NK-92 (cell line): ENCODE results near the gene EXOC1.
"Not testable (repeated sequence)": the region's sequence is repeated elsewhere in the genome, so short reads cannot be mapped to it uniquely, and the experiment has no call there.

ENCODE experiments used
- DNase-seq: peaks from one replicate; lab custom pipeline; 2025; ENCODE audit not compliant: unreplicated experiment; lab: John Stamatoyannopoulos, UW

EXOC1 gene

GRCh38 chr4:55906323-55906722 is 52.9 kb downstream of the EXOC1 start:
- DNase-seq = no peak

GRCh38 chr4:55906989-55907388 is 53.5 kb downstream of the EXOC1 start:
- no peak for DNase-seq

- DNase-seq = no peak
Observed at GRCh38 chr4:55907469-55907868, 54.0 kb downstream of the EXOC1 start.

GRCh38 chr4:55910140-55910539 is 56.7 kb downstream of the EXOC1 start:
- DNase-seq = no peak

GRCh38 chr4:55912249-55912648 is 58.8 kb downstream of the EXOC1 start:
- DNase-seq = no peak

GRCh38 chr4:55920571-55920970 is 67.1 kb downstream of the EXOC1 start:
- no peak for DNase-seq

GRCh38 chr4:55921093-55921492 is 67.6 kb downstream of the EXOC1 start:
- DNase-seq = no peak

- DNase-seq = no peak
Observed at GRCh38 chr4:55925241-55925640, 71.8 kb downstream of the EXOC1 start.

- DNase-seq = no peak
Observed at GRCh38 chr4:55926610-55927009, 73.2 kb downstream of the EXOC1 start.

GRCh38 chr4:55927803-55928437 is 74.5 kb downstream of the EXOC1 start:
- DNase-seq = no peak

GRCh38 chr4:55928846-55929245 is 75.4 kb downstream of the EXOC1 start:
- no peak for DNase-seq

GRCh38 chr4:55931043-55931442 is 77.6 kb downstream of the EXOC1 start:
- no peak for DNase-seq

- no peak for DNase-seq
Observed at GRCh38 chr4:55931833-55932232, 78.4 kb downstream of the EXOC1 start.

- no peak for DNase-seq
Observed at GRCh38 chr4:55932511-55932910, 79.1 kb downstream of the EXOC1 start.

GRCh38 chr4:55933611-55934010 is 80.2 kb downstream of the EXOC1 start:
- DNase-seq = no peak

- not testable (repeated sequence) for DNase-seq
Observed at GRCh38 chr4:55935907-55936306, 82.5 kb downstream of the EXOC1 start.

- no peak for DNase-seq
Observed at GRCh38 chr4:55938481-55938880, 85.0 kb downstream of the EXOC1 start.

GRCh38 chr4:55939421-55939820 is 86.0 kb downstream of the EXOC1 start:
- DNase-seq = no peak

- DNase-seq = no peak
Observed at GRCh38 chr4:55941881-55942396, 88.5 kb downstream of the EXOC1 start.

GRCh38 chr4:55947254-55947882 is 93.9 kb downstream of the EXOC1 start:
- no peak for DNase-seq

GRCh38 chr4:55947912-55948725 is 94.7 kb downstream of the EXOC1 start:
- DNase-seq = no peak
